Bronchial epithelial cell (primary cell): ENCODE data around the gene GBE1. TPM values are rescaled to one million over a fixed set of nuclear protein-coding genes. Genes with fewer than 3 reads are reported as not detected.

Experiments used
- DNase-seq: peaks from one replicate; pipeline ENCODE4 v3.0.0-alpha.2; 2010; ENCODE audit warnings: low read depth
- FAIRE-seq: peaks from 2 replicates; lab custom pipeline; 2011; peaks lifted over from hg19 to GRCh38; lab: Jason Lieb, UNC
- H3K27me3 ChIP-seq: 2 replicates; pipeline ENCODE4 v1.5.1; 2011; ENCODE audit warnings: low read length; ENCODE audit not compliant: control insufficient read depth, insufficient read depth
- H3K36me3 ChIP-seq: 2 replicates; pipeline ENCODE4 v1.5.1; 2011; ENCODE audit warnings: low read length; ENCODE audit not compliant: control insufficient read depth, insufficient read depth
- H3K4me3 ChIP-seq: 2 replicates; pipeline ENCODE4 v1.5.1; 2011; ENCODE audit warnings: mild to moderate bottlenecking, low read depth, low read length, control low read depth
- CTCF ChIP-seq: IDR thresholded peaks from 2 replicates; pipeline ENCODE4 v1.5.1; 2011; ENCODE audit warnings: mild to moderate bottlenecking, moderate library complexity, low read length, control low read depth, inconsistent platforms; ENCODE audit not compliant: insufficient read depth, severe bottlenecking
- total RNA-seq: library from RNA; depleted of rRNA; stranded (reverse); fragments of >200 nt; gene quantifications from 2 replicates; pipeline ENCODE4 v1.2.1, GENCODE V29; 2014

Gene GBE1
- total RNA-seq, 1 donor from 2014 or later: 94.0 TPM

- no peaks in the 10 kb centered on the region for H3K27me3 ChIP-seq
- no peaks in the 10 kb centered on the region for H3K36me3 ChIP-seq
- TF ChIP-seq CTCF: no peak
- peak; percentile 37 for DNase-seq
- FAIRE-seq: no peak
- no peak overlapping the region for H3K4me3 ChIP-seq
Measured at GRCh38 chr3:81728766-81729544, 32.5 kb downstream of the GBE1 start.

- H3K27me3 ChIP-seq: no peaks in the 10 kb centered on the region
- H3K36me3 ChIP-seq: no peaks in the 10 kb centered on the region
- no peak overlapping the region for H3K4me3 ChIP-seq
- no peak for TF ChIP-seq CTCF
- DNase-seq (peak; percentile 74), FAIRE-seq (no peak)
Measured at GRCh38 chr3:81726735-81727134, 34.7 kb downstream of the GBE1 start.

- no peak for DNase-seq
- no peak for FAIRE-seq
- Histone ChIP-seq H3K27me3 (no peaks in the 10 kb centered on the region), H3K36me3 (no peaks in the 10 kb centered on the region), H3K4me3 (no peak overlapping the region)
- TF ChIP-seq CTCF: no peak
Measured at GRCh38 chr3:81726132-81726531, 35.3 kb downstream of the GBE1 start.

GRCh38 chr3:81723732-81724313, 37.6 kb downstream of the GBE1 start:
- DNase-seq (peak; percentile 51), FAIRE-seq (no peak)
- no peaks in the 10 kb centered on the region for H3K36me3 ChIP-seq
- no peak for TF ChIP-seq CTCF
- H3K27me3 ChIP-seq: no peaks in the 10 kb centered on the region
- H3K4me3 ChIP-seq: no peak overlapping the region

GRCh38 chr3:81718311-81718710, 43.1 kb downstream of the GBE1 start:
- FAIRE-seq: no peak
- no peaks in the 10 kb centered on the region for H3K27me3 ChIP-seq

More at GRCh38 chr3:81718311-81718710, 43.1 kb downstream of the GBE1 start:
- Histone ChIP-seq H3K4me3 (no peak overlapping the region), H3K36me3 (no peaks in the 10 kb centered on the region)
- TF ChIP-seq CTCF: no peak
- DNase-seq: no peak
